ENCODE measurements around the gene RAD51B.

DNA sequence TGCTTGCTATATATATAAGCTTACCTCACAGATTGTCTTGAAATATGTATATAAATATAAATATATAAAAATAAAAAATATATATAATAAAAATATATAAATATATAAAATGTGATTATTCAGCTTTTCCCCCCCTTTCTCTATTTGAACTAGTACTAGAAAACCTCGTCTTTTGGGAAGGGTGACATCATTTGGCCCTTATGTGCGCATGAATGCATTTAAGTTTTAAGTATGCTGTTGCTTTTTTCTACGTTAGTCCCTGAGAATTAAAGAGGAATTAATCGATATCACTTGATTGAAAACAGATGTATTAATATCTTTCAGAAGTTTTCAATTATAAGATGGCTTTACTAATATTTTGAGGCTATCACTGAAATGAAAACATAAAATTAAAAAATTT lies 69.9 kb downstream of the RAD51B start:
- TF ChIP-seq CTCF (conservative IDR thresholded peaks at IDR 0.05), result no peak
- no peak for TF ChIP-seq ZFX (IDR thresholded peaks at IDR 0.05)

Measured in C4-2B (cell line).